ENCODE data around the gene CPT1C. TPM values are rescaled to one million over a fixed set of nuclear protein-coding genes. Genes with fewer than 3 reads are reported as not detected.
A peak's percentile ranks its signal among the peaks of the same experiment; 100 is the strongest.
"Not testable (repeated sequence)": the region's sequence is repeated elsewhere in the genome, so short reads cannot be mapped to it uniquely, and the experiment has no call there.

CPT1C gene
- total RNA-seq, 1 donor = 39.4 TPM

GRCh38 chr19:49718511-49718910 is 27.6 kb downstream of the CPT1C start:
- no peak for TF ChIP-seq CTCF (IDR thresholded peaks at IDR 0.05; ENCODE audit: insufficient read depth, low read length)
- no peak overlapping the region for H3K4me3 ChIP-seq (ENCODE audit: low read depth, low read length)
- DNase-seq (ENCODE audit: low read depth) = peak; percentile 34

GRCh38 chr19:49718991-49719390 is 28.1 kb downstream of the CPT1C start:
- DNase-seq (ENCODE audit: low read depth) = no peak
- H3K4me3 ChIP-seq (ENCODE audit: low read depth, low read length) = no peak overlapping the region
- no peak for TF ChIP-seq CTCF (IDR thresholded peaks at IDR 0.05; ENCODE audit: insufficient read depth, low read length)

GRCh38 chr19:49719420-49719819 is 28.5 kb downstream of the CPT1C start:
- DNase-seq (ENCODE audit: low read depth); H3K4me3 ChIP-seq (ENCODE audit: low read depth, low read length): not testable (repeated sequence)

DNA sequence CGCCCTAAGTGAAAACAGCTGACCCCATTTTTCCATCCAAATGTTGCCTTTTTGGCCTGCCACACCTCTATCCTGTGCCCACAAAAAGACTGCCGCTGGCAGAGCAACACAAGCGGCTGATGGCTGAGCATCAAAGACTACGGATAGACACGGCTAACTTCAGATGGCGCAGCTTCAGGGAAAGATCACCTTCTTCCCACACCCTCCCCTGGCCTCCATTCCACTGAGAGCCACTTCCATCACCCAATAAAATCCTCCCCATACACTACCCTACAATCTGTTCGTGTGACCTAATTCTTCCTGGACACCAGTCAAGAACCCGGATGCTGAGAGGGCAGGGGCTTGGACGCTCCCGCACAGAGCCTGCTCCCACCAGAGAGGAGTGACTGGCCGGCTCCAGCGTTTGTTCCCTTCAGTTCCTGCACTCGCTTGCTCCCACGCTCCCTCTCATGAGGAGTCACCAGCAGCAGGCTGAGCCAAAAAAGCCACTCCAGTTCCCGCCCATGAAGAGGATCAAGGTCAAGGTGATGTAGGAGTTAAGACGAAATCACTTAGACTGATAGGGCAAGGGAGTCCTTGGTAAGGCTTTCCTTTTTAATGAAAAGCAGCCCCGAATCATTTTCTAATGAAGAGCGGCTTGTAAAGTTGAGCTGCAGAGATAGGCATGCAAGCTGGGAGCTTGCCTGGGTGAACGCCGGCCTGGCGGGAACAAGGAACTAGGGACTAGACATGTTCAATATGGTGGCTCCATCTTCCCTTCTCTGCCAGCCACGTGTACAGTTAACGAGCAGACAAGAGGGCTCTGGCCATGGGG is 36.5 kb downstream of the CPT1C start:
- peak; percentile 61 for DNase-seq (ENCODE audit: low read depth)
- TF ChIP-seq CTCF (IDR thresholded peaks at IDR 0.05; ENCODE audit: insufficient read depth, low read length) = no peak
- no peak overlapping the region for H3K4me3 ChIP-seq (ENCODE audit: low read depth, low read length)

- DNase-seq (ENCODE audit: low read depth) = no peak
- no peak overlapping the region for H3K4me3 ChIP-seq (ENCODE audit: low read depth, low read length)
- no peak for TF ChIP-seq CTCF (IDR thresholded peaks at IDR 0.05; ENCODE audit: insufficient read depth, low read length)
These were observed 39.2 kb downstream of the CPT1C start for GRCh38 chr19:49730166-49730565.

- DNase-seq (ENCODE audit: low read depth) = no peak
- H3K4me3 ChIP-seq (ENCODE audit: low read depth, low read length) = no peak overlapping the region
- no peak for TF ChIP-seq CTCF (IDR thresholded peaks at IDR 0.05; ENCODE audit: insufficient read depth, low read length)
These were observed 47.4 kb downstream of the CPT1C start for GRCh38 chr19:49738268-49738667.

- H3K4me3 ChIP-seq (ENCODE audit: low read depth, low read length) = no peak overlapping the region
- TF ChIP-seq CTCF (IDR thresholded peaks at IDR 0.05; ENCODE audit: insufficient read depth, low read length) = no peak
- DNase-seq (ENCODE audit: low read depth) = no peak
These were observed 48.2 kb downstream of the CPT1C start for GRCh38 chr19:49739098-49739497.
